KMS-11 (cell line): ENCODE results near the gene YAF2.
"Not testable (repeated sequence)": the region's sequence is repeated elsewhere in the genome, so short reads cannot be mapped to it uniquely, and the experiment has no call there.

Experiments
- H2AFZ ChIP-seq: fragments of 200-600 bp; sonication (generic); 2 replicates; pipeline ENCODE4 v1.6.1; 2016; ENCODE audit warnings: antibody characterized with exemption, mixed run types, low read depth
- H3K27ac ChIP-seq: fragments of 200-600 bp; sonication (generic); 2 replicates; pipeline ENCODE4 v1.6.1; 2016; ENCODE audit warnings: mild to moderate bottlenecking, mixed run types
- H3K27me3 ChIP-seq: fragments of 200-600 bp; sonication (generic); 2 replicates; pipeline ENCODE4 v1.6.1; 2017; ENCODE audit warnings: mild to moderate bottlenecking, low read depth, mixed run types, moderate library complexity; ENCODE audit not compliant: insufficient read depth
- H3K36me3 ChIP-seq: fragments of 200-600 bp; sonication (generic); 2 replicates; pipeline ENCODE4 v1.6.1; 2017; ENCODE audit warnings: mild to moderate bottlenecking, mixed run types; ENCODE audit not compliant: insufficient read depth
- H3K4me1 ChIP-seq: fragments of 200-600 bp; sonication (generic); 2 replicates; pipeline ENCODE4 v1.6.1; 2016; ENCODE audit warnings: mild to moderate bottlenecking, low read depth, mixed run types; ENCODE audit not compliant: poor library complexity, severe bottlenecking
- H3K4me2 ChIP-seq: fragments of 200-600 bp; sonication (generic); 2 replicates; pipeline ENCODE4 v1.7.0; 2016; ENCODE audit warnings: mild to moderate bottlenecking, mixed run types
- H3K4me3 ChIP-seq: fragments of 200-600 bp; sonication (generic); IDR thresholded peaks from 2 replicates; pipeline ENCODE4 v1.6.1; 2017; ENCODE audit warnings: low read depth, low read length, mixed read lengths; ENCODE audit not compliant: insufficient read depth
- H3K79me2 ChIP-seq: fragments of 200-600 bp; sonication (generic); 2 replicates; pipeline ENCODE4 v1.6.1; 2016; ENCODE audit warnings: low read depth, mixed run types; ENCODE audit not compliant: insufficient read depth
- H3K9ac ChIP-seq: fragments of 200-600 bp; sonication (generic); 2 replicates; pipeline ENCODE4 v1.6.1; 2016; ENCODE audit warnings: mild to moderate bottlenecking, mixed run types
- H4K20me1 ChIP-seq: fragments of 200-600 bp; sonication (generic); 2 replicates; pipeline ENCODE4 v1.6.1; 2016; ENCODE audit warnings: mild to moderate bottlenecking, mixed run types; ENCODE audit not compliant: insufficient read depth
- CTCF ChIP-seq: fragments of 200-600 bp; sonication (generic); conservative IDR thresholded peaks from 2 replicates; pipeline ENCODE4 v1.6.1; 2017; ENCODE audit warnings: low read depth, mild to moderate bottlenecking, antibody characterized with exemption, low read length, moderate library complexity, mixed read lengths

YAF2 gene

GRCh38 chr12:42192686-42193085, 45.4 kb downstream of the YAF2 start:
- no peak overlapping the region for H3K4me3 ChIP-seq
- TF ChIP-seq CTCF = no peak

GRCh38 chr12:42192258-42192657, 45.8 kb downstream of the YAF2 start:
- H3K4me1 ChIP-seq = peaks cover 9% of the 10 kb centered on the region
- no peaks in the 10 kb centered on the region for H3K36me3 ChIP-seq
- H3K27ac ChIP-seq = no peak overlapping the region
- H2AFZ ChIP-seq = no peak overlapping the region
- no peaks in the 10 kb centered on the region for H3K27me3 ChIP-seq
- no peak for TF ChIP-seq CTCF
- H3K79me2 ChIP-seq = peaks cover 6% of the 10 kb centered on the region; the same call in 1 of the 2 replicates
- H3K4me3 ChIP-seq = no peak overlapping the region
- no peak overlapping the region for H3K4me2 ChIP-seq
- H3K9ac ChIP-seq = no peak overlapping the region
- H4K20me1 ChIP-seq = no peaks in the 10 kb centered on the region

More at GRCh38 chr12:42192686-42193085, 45.4 kb downstream of the YAF2 start:
- no peak overlapping the region for H3K27ac ChIP-seq
- H3K9ac ChIP-seq = no peak overlapping the region
- no peak overlapping the region for H3K4me2 ChIP-seq
- H3K4me1 ChIP-seq = peaks cover 12% of the 10 kb centered on the region
- no peaks in the 10 kb centered on the region for H3K27me3 ChIP-seq
- H4K20me1 ChIP-seq = no peaks in the 10 kb centered on the region
- H3K79me2 ChIP-seq = peaks cover 6% of the 10 kb centered on the region; the same call in 1 of the 2 replicates
- no peak overlapping the region for H2AFZ ChIP-seq
- H3K36me3 ChIP-seq = no peaks in the 10 kb centered on the region

- H3K36me3 ChIP-seq = no peaks in the 10 kb centered on the region
- no peaks in the 10 kb centered on the region for H4K20me1 ChIP-seq
Measured at GRCh38 chr12:42190376-42190775, 47.7 kb downstream of the YAF2 start.

GRCh38 chr12:42188275-42188674, 49.8 kb downstream of the YAF2 start:
- H2AFZ ChIP-seq, H3K79me2 ChIP-seq, H3K4me3 ChIP-seq, H3K27me3 ChIP-seq, H3K9ac ChIP-seq, H4K20me1 ChIP-seq, H3K4me2 ChIP-seq, H3K4me1 ChIP-seq, H3K27ac ChIP-seq, H3K36me3 ChIP-seq: not testable (repeated sequence)

More at GRCh38 chr12:42190376-42190775, 47.7 kb downstream of the YAF2 start:
- H3K4me1 ChIP-seq = no peaks in the 10 kb centered on the region
- H3K4me3 ChIP-seq = no peak overlapping the region
- no peak for TF ChIP-seq CTCF
- no peak overlapping the region for H2AFZ ChIP-seq
- H3K79me2 ChIP-seq = peaks cover 6% of the 10 kb centered on the region; the same call in 1 of the 2 replicates
- no peaks in the 10 kb centered on the region for H3K27me3 ChIP-seq
- H3K4me2 ChIP-seq = no peak overlapping the region
- no peak overlapping the region for H3K27ac ChIP-seq
- H3K9ac ChIP-seq = no peak overlapping the region

- H3K4me2 ChIP-seq = no peak overlapping the region
- no peak overlapping the region for H3K4me3 ChIP-seq
- H2AFZ ChIP-seq = no peak overlapping the region
- no peaks in the 10 kb centered on the region for H4K20me1 ChIP-seq
- no peak for TF ChIP-seq CTCF
- H3K36me3 ChIP-seq = no peaks in the 10 kb centered on the region
- H3K9ac ChIP-seq = no peak overlapping the region
- no peaks in the 10 kb centered on the region for H3K27me3 ChIP-seq
- no peaks in the 10 kb centered on the region for H3K4me1 ChIP-seq
- H3K27ac ChIP-seq = no peak overlapping the region
- H3K79me2 ChIP-seq = no peaks in the 10 kb centered on the region
Measured at GRCh38 chr12:42187799-42188198, 50.2 kb downstream of the YAF2 start.
